NB4 (cell line): ENCODE measurements around the gene SYTL2.

Source experiments
- CTCF ChIP-seq: IDR thresholded peaks from one replicate; pipeline ENCODE4 v1.5.1; 2012; ENCODE audit warnings: low read depth, low read length
- POLR2A ChIP-seq: IDR thresholded peaks from 2 replicates; pipeline ENCODE4 v1.6.1; 2011; ENCODE audit warnings: mild to moderate bottlenecking; ENCODE audit not compliant: insufficient read length; ENCODE audit errors: extremely low read depth

DNA sequence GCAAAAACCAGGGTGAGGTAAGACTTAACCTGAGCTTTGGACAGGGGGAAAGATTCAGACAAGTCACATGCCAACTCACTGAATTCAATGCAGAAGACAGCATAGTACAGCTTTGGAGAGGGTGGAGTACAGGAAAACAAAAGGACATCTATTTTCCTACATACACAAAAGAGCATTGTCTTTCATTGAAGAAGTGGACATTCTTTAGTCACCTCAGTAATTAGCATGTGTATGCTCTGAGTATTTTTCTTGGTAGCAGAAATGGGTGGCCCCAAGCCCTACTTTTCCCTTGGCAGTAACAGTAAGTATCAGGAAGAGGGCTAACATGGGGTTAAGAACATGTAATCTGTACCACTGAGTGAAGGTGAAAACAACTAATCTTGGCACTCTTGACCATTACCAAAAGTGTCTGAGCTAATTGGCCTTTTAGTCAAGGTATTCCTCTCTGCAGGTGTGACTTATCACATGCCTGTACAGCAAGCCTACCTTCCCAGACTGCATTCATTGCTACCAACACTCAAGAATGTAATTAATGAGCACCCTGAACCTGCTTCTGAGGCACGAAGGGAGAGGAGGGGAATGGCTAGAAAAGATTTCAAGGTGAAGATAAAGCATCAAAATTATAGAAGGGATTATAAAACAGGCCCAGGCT is 33.9 kb downstream of the SYTL2 start:
- no peak for TF ChIP-seq CTCF
- no peak for TF ChIP-seq POLR2A
